SU-DHL-6 (cell line): ENCODE data around the gene THAP5.

Experiments used
- H2AFZ ChIP-seq: fragments of 200-600 bp; sonication (generic); 2 replicates; pipeline ENCODE4 v1.6.1; 2014; ENCODE audit warnings: low read depth, mild to moderate bottlenecking, moderate library complexity, mixed read lengths, antibody characterized with exemption, low read length; ENCODE audit not compliant: severe bottlenecking
- H3F3A ChIP-seq: fragments of 200-600 bp; shearing (Covaris generic); 2 replicates; pipeline ENCODE4 v1.6.0; 2016; ENCODE audit warnings: antibody characterized with exemption, mild to moderate bottlenecking; ENCODE audit not compliant: insufficient read depth
- H3K27ac ChIP-seq: fragments of 200-600 bp; sonication (generic); 2 replicates; pipeline ENCODE4 v1.5.1; 2016; ENCODE audit warnings: low read depth, mild to moderate bottlenecking, low read length, moderate library complexity, mixed read lengths
- H3K27me3 ChIP-seq: fragments of 200-600 bp; sonication (generic), shearing (Covaris generic); 2 replicates; pipeline ENCODE4 v1.6.0; 2014; ENCODE audit warnings: mild to moderate bottlenecking, low read length
- H3K36me3 ChIP-seq: fragments of 200-600 bp; sonication (generic); 2 replicates; pipeline ENCODE4 v1.6.1; 2014; ENCODE audit warnings: mild to moderate bottlenecking, low read length, mixed read lengths
- H3K4me2 ChIP-seq: fragments of 300-600, 200-600 bp; shearing (Covaris generic), sonication (generic); 2 replicates; pipeline ENCODE4 v1.6.0; 2014; ENCODE audit warnings: low read length, low read depth, mild to moderate bottlenecking; ENCODE audit not compliant: poor library complexity, severe bottlenecking
- H3K4me3 ChIP-seq: fragments of 200-600 bp; sonication (generic); 2 replicates; pipeline ENCODE4 v1.5.1; 2014; ENCODE audit warnings: antibody characterized with exemption, low read length, mild to moderate bottlenecking, mixed read lengths; ENCODE audit not compliant: insufficient read depth, poor library complexity, severe bottlenecking
- H3K79me2 ChIP-seq: fragments of 200-600 bp; sonication (generic); 2 replicates; pipeline ENCODE4 v1.6.1; 2014; ENCODE audit warnings: mild to moderate bottlenecking, low read length, moderate library complexity; ENCODE audit not compliant: insufficient read depth
- H3K9ac ChIP-seq: fragments of 200-600 bp; sonication (generic); 2 replicates; pipeline ENCODE4 v1.7.0; 2014; ENCODE audit warnings: mild to moderate bottlenecking, low read length
- H3K9me2 ChIP-seq: fragments of 200-600 bp; sonication (generic); replicated peaks from 2 replicates; pipeline ENCODE4 v1.6.1; 2014; ENCODE audit warnings: low read length; ENCODE audit not compliant: insufficient read depth
- H3K9me3 ChIP-seq: fragments of 200-600 bp; sonication (generic); 2 replicates; pipeline ENCODE4 v1.6.1; 2014; ENCODE audit warnings: low read length, mixed read lengths; ENCODE audit not compliant: insufficient read depth
- H4K20me1 ChIP-seq: fragments of 200-600 bp; sonication (generic); 2 replicates; pipeline ENCODE4 v1.6.1; 2014; ENCODE audit warnings: low read depth, mild to moderate bottlenecking, antibody characterized with exemption, low read length, moderate library complexity, mixed read lengths
- EZH2phosphoT487 ChIP-seq: fragments of 200-600 bp; sonication (generic), shearing (Covaris generic); conservative IDR thresholded peaks from 2 replicates; pipeline ENCODE4 v1.6.1; 2018; ENCODE audit warnings: mild to moderate bottlenecking, antibody characterized with exemption, low read length, moderate library complexity, mixed read lengths
- TF ChIP-seq, protein P1 (sequence below): fragments of 200-600 bp; sonication (generic); IDR thresholded peaks from one replicate; pipeline ENCODE4 v1.5.1; 2017; ENCODE audit warnings: antibody characterized with exemption, mild to moderate bottlenecking, low read length, moderate library complexity; ENCODE audit not compliant: insufficient read depth, poor library complexity, severe bottlenecking

The THAP5 gene

DNA sequence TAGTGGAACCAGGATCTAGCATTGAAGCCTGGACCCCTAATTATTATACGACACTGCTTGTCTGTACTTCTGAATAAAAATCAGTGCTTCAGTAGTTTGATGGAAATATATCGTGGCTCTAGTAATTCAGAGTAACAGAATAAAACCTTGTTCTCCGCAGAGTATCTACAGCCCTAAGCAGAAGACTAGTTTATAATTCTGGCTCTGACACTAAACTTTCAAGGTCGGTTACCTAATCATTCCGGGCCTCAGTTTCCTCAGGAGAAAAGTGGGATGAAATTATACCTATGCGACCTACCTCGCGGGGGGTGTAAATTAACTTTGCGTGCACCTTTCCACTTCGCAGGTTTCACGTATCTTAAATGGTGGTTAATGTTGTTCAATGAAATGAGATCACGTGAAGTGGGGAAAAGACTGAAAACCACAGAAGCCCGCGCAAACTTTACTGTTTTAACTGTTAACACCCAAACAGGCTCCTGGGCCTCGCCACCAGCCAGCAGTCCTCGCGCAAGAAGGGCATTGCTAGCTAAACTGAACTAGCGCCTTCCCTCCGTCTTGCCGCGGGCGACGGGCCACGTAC lies 615 bp downstream of the THAP5 start:
- peak overlapping the region; percentile 62 for H2AFZ ChIP-seq
- no peak for TF ChIP-seq EZH2phosphoT487
- TF ChIP-seq, protein P1, sequence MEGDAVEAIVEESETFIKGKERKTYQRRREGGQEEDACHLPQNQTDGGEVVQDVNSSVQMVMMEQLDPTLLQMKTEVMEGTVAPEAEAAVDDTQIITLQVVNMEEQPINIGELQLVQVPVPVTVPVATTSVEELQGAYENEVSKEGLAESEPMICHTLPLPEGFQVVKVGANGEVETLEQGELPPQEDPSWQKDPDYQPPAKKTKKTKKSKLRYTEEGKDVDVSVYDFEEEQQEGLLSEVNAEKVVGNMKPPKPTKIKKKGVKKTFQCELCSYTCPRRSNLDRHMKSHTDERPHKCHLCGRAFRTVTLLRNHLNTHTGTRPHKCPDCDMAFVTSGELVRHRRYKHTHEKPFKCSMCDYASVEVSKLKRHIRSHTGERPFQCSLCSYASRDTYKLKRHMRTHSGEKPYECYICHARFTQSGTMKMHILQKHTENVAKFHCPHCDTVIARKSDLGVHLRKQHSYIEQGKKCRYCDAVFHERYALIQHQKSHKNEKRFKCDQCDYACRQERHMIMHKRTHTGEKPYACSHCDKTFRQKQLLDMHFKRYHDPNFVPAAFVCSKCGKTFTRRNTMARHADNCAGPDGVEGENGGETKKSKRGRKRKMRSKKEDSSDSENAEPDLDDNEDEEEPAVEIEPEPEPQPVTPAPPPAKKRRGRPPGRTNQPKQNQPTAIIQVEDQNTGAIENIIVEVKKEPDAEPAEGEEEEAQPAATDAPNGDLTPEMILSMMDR, result no peak
- no peaks in the 10 kb centered on the region for H3K9me2 ChIP-seq
- no peaks in the 10 kb centered on the region for H3K9me3 ChIP-seq
- H4K20me1 ChIP-seq, result no peaks in the 10 kb centered on the region
- H3K79me2 ChIP-seq, result peaks cover 74% of the 10 kb centered on the region
- peak overlapping the region; percentile 89 for H3K27ac ChIP-seq
- H3K36me3 ChIP-seq, result peaks cover 38% of the 10 kb centered on the region; the same call in 1 of the 2 replicates
- H3F3A ChIP-seq, result peaks cover 3% of the 10 kb centered on the region; the same call in 1 of the 2 replicates
- H3K4me2 ChIP-seq, result peak overlapping the region; percentile 78
- H3K27me3 ChIP-seq, result no peaks in the 10 kb centered on the region
- peak overlapping the region; percentile 85 for H3K4me3 ChIP-seq
- H3K9ac ChIP-seq, result peak overlapping the region; percentile 93

- TF ChIP-seq, protein P1, result no peak
- no peak for TF ChIP-seq EZH2phosphoT487
These were observed 3.5 kb downstream of the THAP5 start for GRCh38 chr7:108565987-108566386.

DNA sequence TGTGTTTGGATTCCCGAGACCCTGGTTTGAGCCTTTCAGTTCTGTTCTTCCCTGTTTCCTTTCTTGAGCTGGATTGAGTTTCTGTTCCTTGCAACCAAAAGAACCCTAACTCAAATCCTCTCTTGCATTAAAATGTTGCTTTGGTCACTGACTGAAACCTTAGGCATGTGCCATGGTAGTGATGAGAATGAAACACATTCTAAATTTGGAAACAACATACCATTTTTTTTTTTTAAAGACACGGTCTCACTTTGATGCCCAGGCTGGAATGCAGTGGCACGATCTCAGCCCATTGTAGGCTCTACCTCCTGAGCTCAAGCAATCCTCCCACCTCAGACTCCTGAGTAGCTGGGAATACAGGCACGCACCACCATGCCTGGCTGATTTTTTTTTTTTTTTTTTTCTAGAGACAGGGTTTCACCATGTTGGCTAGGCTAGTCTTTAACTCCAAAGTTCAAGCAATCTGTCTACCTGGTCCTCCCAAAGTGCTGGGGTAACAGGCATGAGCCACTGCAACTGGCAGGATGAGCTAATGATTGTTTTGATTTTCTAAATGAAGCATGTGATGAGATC lies 8.4 kb downstream of the THAP5 start:
- no peak for TF ChIP-seq EZH2phosphoT487
- TF ChIP-seq, protein P1, result no peak
- Histone ChIP-seq H3K79me2 (peaks cover 12% of the 10 kb centered on the region), H3K27me3 (no peaks in the 10 kb centered on the region), H3K9ac (no peak overlapping the region), H3K4me2 (no peak overlapping the region), H3K9me3 (peaks cover 13% of the 10 kb centered on the region; the same call in 1 of the 2 replicates), H3F3A (no peaks in the 10 kb centered on the region; the same call in 1 of the 2 replicates), H3K36me3 (peaks cover 20% of the 10 kb centered on the region; the same call in 1 of the 2 replicates), H3K4me3 (no peak overlapping the region), H4K20me1 (no peaks in the 10 kb centered on the region), H2AFZ (no peak overlapping the region), H3K27ac (no peak overlapping the region), H3K9me2 (no peaks in the 10 kb centered on the region)

More at GRCh38 chr7:108565987-108566386, 3.5 kb downstream of the THAP5 start:
- Histone ChIP-seq H3K9me3 (no peaks in the 10 kb centered on the region), H3K9me2 (no peaks in the 10 kb centered on the region), H3K36me3 (peaks cover 25% of the 10 kb centered on the region; the same call in 1 of the 2 replicates), H3K27me3 (no peaks in the 10 kb centered on the region), H2AFZ (no peak overlapping the region), H3K4me3 (no peak overlapping the region), H3K4me2 (no peak overlapping the region), H3K9ac (no peak overlapping the region), H4K20me1 (no peaks in the 10 kb centered on the region), H3F3A (peaks cover 3% of the 10 kb centered on the region; the same call in 1 of the 2 replicates), H3K27ac (no peak overlapping the region), H3K79me2 (peaks cover 53% of the 10 kb centered on the region)
